ENCODE results near the gene SSTR3.
A peak's percentile ranks its signal among the peaks of the same experiment; 100 is the strongest.

Gene SSTR3

DNA sequence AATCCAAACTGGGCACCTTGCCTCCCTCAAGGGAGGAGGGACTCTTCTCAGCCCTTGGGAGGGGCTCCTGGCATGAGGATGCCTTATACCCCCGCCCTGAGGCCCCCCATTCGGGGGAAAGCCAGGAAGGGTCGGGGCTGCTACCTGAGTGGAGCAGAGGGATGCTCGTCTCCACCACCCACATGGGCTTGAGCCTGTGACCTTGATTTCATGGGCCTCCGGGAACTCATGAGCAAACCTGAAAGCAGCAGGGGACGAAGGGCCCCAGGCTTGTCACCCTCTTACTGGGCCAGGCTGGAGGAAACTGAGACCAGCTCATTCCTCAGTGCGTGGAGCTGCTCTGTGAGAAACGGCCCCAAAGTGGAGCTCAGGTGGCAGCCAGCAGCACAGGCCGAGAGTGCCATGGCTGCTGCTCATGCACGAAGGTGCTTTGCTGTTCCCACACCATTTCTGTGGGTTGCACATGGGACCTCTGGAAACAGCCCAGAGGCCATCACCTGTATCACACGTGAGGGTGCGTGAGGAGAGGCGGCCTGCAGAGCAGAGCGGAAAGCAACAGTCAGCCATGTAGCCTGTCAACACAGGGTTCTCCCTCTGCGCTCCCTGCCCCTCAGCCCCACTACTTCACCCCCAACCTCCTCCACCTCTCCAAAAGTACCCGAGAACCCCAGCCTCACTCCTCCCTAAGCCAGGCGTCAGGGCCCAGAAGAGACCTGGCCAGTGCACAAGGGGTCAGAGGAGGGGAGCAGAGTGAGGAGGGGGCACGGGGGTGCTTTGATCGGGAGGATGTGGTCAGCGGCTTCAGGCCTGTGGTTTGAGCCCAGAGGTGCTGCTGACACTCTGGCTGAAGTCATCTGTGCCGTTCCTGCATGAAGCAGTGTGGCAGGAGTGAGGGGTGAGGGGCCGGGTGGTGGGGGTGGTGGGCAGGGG is 48.4 kb downstream of the SSTR3 start:
- peak; percentile 44 for DNase-seq

DNA sequence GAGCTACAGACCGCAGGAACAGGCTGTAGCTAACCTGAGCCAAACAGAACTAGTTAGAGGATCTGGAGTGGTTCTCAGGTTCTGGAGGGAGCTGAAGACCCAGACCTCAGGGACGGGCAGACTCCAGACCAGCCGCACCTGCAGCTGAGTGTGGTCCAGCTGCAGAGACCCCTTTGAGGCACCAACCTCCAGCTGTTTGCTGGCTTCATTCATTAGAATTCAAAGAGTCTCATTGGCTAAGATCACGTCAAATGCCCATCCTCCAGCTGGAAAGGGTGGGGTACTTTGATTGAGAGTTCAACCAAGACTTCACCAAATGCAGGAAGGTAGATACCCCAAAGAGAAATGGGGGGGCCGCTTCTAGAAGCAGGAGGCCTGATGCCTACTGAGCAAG is 49.2 kb downstream of the SSTR3 start:
- DNase-seq = no peak

DNA sequence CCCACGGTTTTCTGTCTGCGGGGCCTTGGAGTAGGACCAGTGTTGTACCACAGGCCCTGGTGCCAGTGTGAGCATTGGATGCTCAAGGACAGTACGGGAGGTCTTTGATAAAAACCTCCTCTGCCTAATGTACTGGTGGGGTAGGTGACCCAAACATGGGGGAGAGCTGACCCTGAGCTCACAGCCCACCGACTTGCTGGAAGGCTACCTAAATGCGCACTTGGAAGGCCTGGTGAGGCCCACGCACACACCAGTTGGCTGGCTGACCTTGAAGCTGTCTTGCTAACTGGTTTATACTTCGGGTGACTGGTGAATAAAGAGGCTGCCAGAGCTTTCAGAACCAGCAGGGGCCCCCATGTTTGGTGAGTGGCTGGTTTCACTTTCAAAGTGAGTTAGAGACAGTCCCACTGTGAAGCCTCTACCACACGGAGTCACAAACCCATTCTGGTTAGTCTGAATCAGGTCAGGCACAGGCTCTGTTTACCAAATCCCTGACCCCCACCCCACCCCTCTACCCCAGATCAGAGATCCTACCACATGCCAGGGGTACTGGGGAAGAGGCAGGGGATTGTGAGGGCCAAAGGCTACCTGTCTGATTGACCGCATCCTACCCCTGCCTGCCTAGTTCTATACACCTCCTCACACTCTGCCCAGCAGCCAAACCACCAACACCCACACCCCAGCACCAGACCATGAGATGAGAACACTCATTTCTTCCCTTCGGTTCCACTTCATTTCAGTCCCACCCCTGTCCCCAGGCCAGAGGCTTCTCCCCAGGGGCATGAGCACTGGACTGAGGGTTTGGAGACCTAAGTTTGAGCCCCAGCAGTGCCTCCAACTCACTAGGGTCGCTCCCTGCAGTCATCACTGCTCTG is 49.8 kb downstream of the SSTR3 start:
- DNase-seq = peak; percentile 64

DNA sequence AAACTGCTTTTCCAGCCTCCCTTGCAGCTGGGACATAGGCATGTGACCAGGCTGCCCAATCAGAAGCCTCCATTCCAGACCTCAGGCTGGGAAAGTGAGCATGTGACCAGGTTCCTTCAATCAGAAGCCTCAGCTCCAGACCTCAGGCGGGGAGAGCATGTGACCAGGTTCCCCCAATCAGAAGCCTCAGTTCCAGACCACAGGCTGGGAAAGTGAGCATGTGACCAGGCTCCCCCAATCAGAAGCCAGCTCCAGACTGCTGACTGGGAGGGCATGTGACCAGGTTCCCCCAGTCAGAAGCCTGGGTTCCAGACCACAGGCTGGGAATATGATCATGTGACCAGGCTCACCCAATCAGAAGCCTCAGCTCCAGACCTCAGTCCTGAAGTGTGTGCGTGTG is 50.8 kb downstream of the SSTR3 start:
- no peak for DNase-seq

DNA sequence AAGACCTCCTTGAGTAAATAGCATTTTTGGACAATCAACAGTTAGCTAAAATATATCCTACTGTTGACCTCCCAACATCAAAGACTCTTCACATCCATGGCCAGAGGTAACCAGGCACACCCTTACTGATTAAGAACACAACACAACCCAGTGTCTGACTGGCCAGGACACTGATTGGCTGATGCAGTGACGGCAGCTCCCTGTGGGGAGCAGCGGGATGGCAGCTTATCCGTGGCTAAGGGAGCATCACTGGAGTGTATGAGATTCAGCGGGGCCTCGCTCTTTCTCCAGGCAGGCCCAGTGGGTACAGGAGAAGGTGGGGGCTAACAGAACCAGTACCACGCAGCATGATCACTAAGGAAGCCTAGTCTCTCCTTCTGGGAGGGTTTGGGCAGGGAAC is 52.2 kb downstream of the SSTR3 start:
- DNase-seq = no peak

DNA sequence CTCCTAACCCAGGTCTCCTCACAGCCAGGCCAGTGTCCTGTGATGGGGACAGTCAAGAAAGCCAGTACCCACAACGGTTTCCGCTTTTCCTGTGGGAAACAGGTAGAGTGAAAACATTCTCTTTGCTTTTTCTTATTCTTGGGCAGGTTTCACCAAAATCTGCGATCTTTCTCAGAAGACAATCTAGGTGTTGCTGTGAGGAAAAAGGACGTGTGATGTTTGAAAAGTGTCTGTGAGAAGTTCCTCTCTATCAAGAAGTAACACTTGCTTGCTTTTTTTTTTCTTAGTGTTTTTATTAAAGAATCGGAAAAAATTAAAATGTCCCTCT is 53.4 kb downstream of the SSTR3 start:
- DNase-seq = no peak

DNA sequence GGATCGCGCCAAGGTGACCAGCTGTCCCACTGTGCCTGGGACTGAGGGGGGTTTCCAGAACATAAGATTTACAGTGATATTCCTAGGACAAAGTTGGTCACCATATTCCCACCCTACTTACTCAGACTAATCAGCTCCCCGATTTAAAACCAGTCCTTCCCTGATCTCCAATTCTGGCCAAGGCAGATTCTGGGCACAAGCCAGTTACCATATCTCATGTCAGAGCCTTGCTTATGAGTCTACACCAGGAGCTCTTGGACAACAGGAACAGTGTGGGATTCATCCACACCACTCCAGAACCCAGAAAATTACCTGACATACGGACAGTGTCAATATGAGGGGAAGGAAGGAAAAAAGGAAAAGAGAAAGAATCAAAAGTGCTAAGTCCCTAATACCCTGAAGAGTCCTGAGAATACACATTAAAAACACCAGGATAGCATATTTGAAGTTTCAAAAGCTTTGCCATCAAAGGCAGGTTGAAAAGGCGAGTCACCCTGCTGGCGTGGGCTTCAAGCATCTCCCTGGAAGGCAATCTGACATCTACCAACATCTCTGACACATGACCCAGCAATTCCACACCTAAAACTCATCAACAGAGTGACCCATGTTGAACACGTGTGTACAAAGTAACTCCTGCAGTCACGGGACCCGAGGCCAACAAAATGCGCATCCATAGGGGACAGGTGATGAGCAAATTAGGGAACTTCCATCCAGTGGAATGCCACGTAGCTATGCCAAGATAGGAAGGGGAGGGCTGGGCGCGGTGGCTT is 54.6 kb downstream of the SSTR3 start:
- DNase-seq = no peak

DNA sequence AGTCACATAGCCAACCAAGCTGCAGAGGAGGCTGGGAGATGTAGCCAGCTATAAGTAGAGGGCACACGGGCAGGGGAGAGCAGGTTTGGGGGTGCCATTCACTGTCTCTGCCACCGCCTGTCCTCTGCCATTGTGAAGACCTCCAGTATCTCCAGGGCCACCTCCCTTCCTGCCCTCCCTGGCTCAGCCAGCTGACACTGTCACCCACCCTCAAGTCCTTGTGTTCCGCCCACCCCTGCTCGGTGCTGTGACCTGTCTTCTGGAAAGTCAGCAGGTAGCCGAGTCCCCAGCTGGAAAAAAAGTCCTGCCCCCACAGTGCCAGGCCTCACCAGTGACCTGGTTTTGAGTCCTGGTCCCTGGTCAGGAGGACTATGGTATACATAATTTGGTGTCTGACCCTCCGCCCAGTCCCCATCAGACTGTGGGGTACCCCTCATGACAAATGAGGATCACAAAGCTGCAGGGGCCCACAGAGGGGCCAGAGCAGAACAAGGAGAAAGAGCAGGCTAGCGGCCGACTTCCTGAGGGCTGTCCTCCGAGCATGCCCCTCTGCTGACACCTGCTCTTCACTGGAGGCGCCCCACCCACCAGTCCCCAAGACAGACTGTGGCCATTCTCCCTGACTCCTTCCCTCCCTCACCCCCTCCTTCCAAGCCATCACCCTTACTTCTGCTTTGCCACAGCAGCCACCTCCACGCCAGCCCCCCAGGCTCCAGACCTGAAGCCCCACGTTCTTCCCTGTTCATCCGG is 55.4 kb downstream of the SSTR3 start:
- DNase-seq = no peak

DNA sequence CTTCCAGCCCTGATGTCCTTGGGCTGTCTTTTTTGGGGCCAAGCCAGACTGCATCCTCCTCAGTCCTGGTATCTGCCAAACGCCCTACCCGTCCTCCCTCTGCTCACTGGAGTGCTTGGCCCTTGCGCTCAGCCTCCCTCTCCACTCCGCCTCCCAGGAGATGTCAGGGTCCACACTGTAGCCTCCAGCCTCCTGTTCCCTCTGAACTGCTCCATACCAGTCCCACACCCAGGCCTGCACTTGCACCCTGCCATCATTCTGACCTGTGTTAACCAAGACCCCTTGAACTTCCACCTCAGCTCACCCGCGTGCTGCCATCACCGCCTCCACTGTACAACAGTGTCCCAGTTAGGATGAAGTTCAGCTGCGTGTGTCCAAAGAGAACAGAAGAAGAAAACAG is 56.3 kb downstream of the SSTR3 start:
- no peak for DNase-seq

DNA sequence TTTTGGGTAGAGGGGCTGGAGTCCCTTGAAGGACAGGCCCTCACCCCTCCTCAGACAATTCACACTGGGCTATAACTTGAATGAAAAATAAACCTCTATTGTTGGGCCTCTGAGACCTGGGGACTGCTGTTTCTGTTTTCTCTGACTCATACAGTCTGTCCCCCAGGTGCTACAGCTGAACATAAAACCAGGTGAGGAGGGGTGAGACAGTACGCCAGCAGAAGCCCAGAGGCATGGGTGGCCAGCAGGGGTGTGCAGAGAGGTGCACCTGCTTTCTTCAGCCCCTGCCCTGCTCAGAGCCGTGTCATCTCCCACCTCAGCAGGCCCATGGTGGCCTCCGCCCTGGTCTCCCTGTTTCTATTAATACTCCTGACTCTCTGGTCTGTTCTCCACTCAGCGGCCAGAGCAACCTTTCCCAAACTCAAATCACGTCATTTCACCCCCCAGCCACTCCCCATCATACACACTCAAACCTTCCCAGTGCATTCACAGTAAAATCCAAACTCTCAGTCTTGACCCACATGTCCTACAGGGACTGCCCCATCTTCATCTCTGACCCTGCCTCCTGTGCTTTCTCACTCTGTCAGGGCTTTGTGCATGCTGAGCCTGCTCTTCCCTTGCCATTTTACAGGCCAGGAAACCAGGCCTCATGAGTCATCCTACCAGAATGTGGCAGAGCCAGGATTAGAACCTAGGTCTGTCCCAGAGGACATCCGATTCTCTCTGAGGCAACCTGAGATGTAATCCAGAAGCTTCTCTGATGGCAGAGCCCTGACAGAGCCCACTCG is 57.2 kb downstream of the SSTR3 start:
- no peak for DNase-seq
